ENCODE measurements around the gene DBN1.

GRCh38 chr5:177484902-177485549 is 11.6 kb upstream of the DBN1 start:
- TF ChIP-seq EP300 (IDR thresholded peaks at IDR 0.05) (no peak), CTCF (IDR thresholded peaks at IDR 0.05) (no peak), PHF8 (IDR thresholded peaks at IDR 0.05; ENCODE audit: borderline replicate concordance, low read depth) (no peak), CEBPB (IDR thresholded peaks at IDR 0.05) (no peak), CBX2 (IDR thresholded peaks at IDR 0.05; ENCODE audit: borderline replicate concordance, low read depth) (no peak), HOXB5 (CRISPR knock-in tag; IDR thresholded peaks at IDR 0.05) (no peak), CBX8 (IDR thresholded peaks at IDR 0.05) (no peak)

All from A549 (cell line).